ENCODE results near the gene TMEM219. TPM values are rescaled to one million over a fixed set of nuclear protein-coding genes. Genes with fewer than 3 reads are reported as not detected.

TMEM219 gene
- total RNA-seq, 6 experiments from 2014 or later, result 49.9 to 75.9 (median 57.1) TPM

DNA sequence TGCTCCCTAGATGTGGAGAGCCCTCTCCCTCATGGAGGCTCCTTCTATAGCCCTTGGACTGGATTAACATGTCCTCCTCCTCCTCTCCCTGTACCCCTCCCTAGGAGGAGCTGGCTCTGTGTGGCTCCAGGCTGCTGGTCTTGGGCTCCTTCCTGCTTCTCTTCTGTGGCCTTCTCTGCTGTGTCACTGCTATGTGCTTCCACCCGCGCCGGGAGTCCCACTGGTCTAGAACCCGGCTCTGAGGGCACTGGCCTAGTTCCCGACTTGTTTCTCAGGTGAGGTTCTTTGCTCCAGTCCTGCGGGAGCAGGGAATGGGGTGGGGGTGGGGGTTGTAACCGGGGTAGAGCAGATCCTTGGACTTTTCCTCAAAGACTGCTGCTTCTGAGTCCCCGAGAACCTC, 9.4 kb downstream of the TMEM219 start:
- H3K27me3 ChIP-seq, result no peaks in the 10 kb centered on the region
- intact Hi-C loops (cut with DNase I), result no loop called here
- peaks cover 0 to 20% (median 8%) of the 10 kb centered on the region in 4 donors for H3K4me1 ChIP-seq
- no peak for TF ChIP-seq POLR2A (IDR thresholded peaks at IDR 0.05)
- TF ChIP-seq, protein P1, sequence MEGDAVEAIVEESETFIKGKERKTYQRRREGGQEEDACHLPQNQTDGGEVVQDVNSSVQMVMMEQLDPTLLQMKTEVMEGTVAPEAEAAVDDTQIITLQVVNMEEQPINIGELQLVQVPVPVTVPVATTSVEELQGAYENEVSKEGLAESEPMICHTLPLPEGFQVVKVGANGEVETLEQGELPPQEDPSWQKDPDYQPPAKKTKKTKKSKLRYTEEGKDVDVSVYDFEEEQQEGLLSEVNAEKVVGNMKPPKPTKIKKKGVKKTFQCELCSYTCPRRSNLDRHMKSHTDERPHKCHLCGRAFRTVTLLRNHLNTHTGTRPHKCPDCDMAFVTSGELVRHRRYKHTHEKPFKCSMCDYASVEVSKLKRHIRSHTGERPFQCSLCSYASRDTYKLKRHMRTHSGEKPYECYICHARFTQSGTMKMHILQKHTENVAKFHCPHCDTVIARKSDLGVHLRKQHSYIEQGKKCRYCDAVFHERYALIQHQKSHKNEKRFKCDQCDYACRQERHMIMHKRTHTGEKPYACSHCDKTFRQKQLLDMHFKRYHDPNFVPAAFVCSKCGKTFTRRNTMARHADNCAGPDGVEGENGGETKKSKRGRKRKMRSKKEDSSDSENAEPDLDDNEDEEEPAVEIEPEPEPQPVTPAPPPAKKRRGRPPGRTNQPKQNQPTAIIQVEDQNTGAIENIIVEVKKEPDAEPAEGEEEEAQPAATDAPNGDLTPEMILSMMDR (IDR thresholded peaks at IDR 0.05), result no peak
- 75% methylated on average over 3 of the region's 8 CpGs for WGBS (ENCODE audit: insufficient coverage, low coverage, low lambda C conversion rate, missing lambda C conversion rate)
- no peaks in the 10 kb centered on the region for H3K9me3 ChIP-seq
- DNase-seq, result peak in 1 of 3 donors; percentile 22
- no peak overlapping the region for H3K4me3 ChIP-seq
- H3K27ac ChIP-seq, result no peak overlapping the region
- peaks cover 0 to 20% (median 0%) of the 10 kb centered on the region in 4 donors for H3K36me3 ChIP-seq
- ATAC-seq, result no peak

DNA sequence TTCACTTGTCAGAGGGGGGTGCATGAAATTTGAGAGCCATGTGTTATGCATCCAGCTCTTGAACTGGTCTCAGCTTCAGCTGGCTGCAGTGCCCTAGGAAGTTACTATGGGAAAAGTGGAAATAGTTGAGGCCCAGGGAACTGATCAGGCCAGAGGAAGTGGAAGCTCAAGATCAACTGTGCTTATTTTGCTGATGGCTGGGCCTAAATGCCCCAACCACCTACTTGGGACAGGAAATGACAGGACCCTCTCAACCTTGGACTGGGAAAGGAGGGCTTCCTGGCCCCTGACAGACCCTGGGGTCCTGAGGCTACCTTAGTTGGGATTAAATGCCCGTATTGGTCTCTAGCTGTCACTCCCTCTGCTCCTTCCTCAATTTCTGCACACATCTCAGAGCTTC, 10.6 kb downstream of the TMEM219 start:
- ATAC-seq (no peak), DNase-seq (peak in 1 of 3 donors; percentile 21)
- intact Hi-C loops (cut with DNase I), result no loop called here
- H3K36me3 ChIP-seq, result peaks cover 0 to 20% (median 1%) of the 10 kb centered on the region in 4 donors
- H3K4me3 ChIP-seq, result no peak overlapping the region
- no peak overlapping the region for H3K27ac ChIP-seq
- no peaks in the 10 kb centered on the region for H3K9me3 ChIP-seq
- WGBS (ENCODE audit: insufficient coverage, low coverage, low lambda C conversion rate, missing lambda C conversion rate), result 43% methylated on average over 1 of the region's 1 CpG
- peaks cover 0 to 22% (median 10%) of the 10 kb centered on the region in 4 donors for H3K4me1 ChIP-seq
- no peaks in the 10 kb centered on the region for H3K27me3 ChIP-seq
- TF ChIP-seq POLR2A (IDR thresholded peaks at IDR 0.05), result no peak
- TF ChIP-seq, protein P1 (IDR thresholded peaks at IDR 0.05), result no peak

DNA sequence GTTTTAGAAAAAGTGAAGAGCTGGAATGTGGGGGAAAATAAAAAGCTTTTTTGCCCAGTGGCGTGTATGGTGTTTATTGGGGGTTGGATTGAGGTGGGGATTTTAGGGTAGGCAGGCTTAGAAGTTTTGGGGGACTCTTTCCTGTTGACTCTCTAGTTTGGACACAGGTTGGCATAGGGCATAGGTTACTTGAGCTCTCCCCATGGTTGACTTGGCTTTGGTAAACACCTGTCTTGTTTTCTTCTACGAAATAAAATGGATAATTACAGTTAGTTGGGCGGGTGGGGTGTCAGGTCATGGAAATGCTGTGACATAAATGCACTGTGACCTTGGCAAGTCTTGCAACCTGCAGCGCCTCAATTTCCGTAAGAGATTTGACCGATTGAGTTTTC, 11.1 kb downstream of the TMEM219 start:
- WGBS (ENCODE audit: insufficient coverage, low coverage, low lambda C conversion rate, missing lambda C conversion rate), result 92% methylated on average over 3 of the region's 6 CpGs
- H3K9me3 ChIP-seq, result no peaks in the 10 kb centered on the region
- no peak for DNase-seq
- H3K27me3 ChIP-seq, result no peaks in the 10 kb centered on the region
- peaks cover 0 to 22% (median 10%) of the 10 kb centered on the region in 4 donors for H3K4me1 ChIP-seq
- peak overlapping the region in 1 of 3 donors; percentile 74 for H3K27ac ChIP-seq
- intact Hi-C loops (cut with DNase I), result no loop called here
- peaks cover 0 to 20% (median 3%) of the 10 kb centered on the region in 4 donors for H3K36me3 ChIP-seq
- TF ChIP-seq, protein P1 (IDR thresholded peaks at IDR 0.05), result no peak
- no peak for TF ChIP-seq POLR2A (IDR thresholded peaks at IDR 0.05)
- ATAC-seq, result no peak
- peak overlapping the region in 2 of 3 donors; percentile 79 to 95 for H3K4me3 ChIP-seq

DNA sequence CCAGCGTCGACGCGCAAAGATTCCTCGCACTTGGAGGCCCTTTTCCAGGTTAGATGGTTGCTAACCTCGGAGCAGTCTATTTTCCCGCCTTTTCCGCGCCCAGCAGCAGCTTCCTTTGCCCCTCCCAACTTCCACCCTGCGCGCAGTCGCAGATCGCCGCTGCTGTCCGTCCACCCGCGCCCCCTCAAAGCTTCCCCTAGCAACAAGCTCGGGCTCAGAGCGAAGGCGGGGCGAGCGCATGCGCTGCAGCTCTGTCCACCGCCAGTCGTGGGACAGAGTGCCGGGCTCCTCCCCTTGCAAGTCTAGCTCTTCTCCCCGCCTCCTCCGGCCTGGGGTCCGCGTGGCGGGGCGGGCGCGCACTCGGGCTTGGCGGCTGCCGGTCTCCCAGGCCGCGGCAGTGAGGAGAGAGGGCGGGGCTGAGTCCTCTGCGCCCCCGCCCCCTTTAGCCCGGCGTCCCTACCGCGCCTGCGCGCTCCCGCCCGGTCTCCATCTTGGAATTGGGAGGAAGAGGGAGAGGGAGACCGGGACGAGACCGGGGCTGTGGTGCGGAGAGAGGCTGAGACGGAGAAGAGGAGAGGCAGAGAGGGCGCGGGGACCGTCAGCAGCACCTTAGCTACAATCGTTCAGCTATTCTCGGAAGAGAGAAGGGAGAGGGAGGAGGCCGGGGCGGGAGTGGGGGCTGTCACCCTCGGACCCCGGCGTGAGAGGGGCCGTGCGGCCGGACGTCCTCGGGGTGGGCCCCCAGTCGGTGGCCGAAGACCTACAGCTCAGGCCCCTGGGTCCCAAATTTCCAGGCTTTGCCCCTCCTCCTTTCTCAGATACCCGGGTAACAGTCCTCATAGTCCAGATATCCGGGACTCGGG, 11.7 kb downstream of the TMEM219 start, which contains the start of gene TAOK2:
Gene TAOK2 (plus strand): TSS at position 485 of the 863 bp plus-strand sequence. CDS start 3,905 bp downstream, outside the sequence.
- intact Hi-C loops (cut with DNase I), result no loop called here
- TF ChIP-seq POLR2A (IDR thresholded peaks at IDR 0.05), result peak; percentile 69
- TF ChIP-seq, protein P1 (IDR thresholded peaks at IDR 0.05), result no peak
- DNase-seq (peak; percentile 99), ATAC-seq (peak; percentile 98 to 99 (median 98))
- peak within 1 kb of the TSS; percentile 56 to 87 (median 74) for H3K27ac ChIP-seq
- WGBS (ENCODE audit: insufficient coverage, low coverage, low lambda C conversion rate, missing lambda C conversion rate), result under 1% methylated on average over 45 of the region's 75 CpGs
- H3K4me1 ChIP-seq, result peaks cover 0 to 22% (median 10%) of the 10 kb centered on the region in 4 donors
- no peaks in the 10 kb centered on the region for H3K27me3 ChIP-seq
- H3K4me3 ChIP-seq, result peak within 1 kb of the TSS; percentile 79 to 98 (median 95)
- H3K9me3 ChIP-seq, result no peaks in the 10 kb centered on the region
- peaks cover 0 to 20% (median 6%) of the 10 kb centered on the region in 4 donors for H3K36me3 ChIP-seq

Measured in right lobe of liver (tissue), 6 donors.